Prostate gland (tissue), 2 donors: ENCODE results near the gene RIOK3. TPM values are rescaled to one million over a fixed set of nuclear protein-coding genes. Genes with fewer than 3 reads are reported as not detected.
A peak's percentile ranks its signal among the peaks of the same experiment; 100 is the strongest.

Experiments
- DNase-seq: peaks from one replicate; pipeline ENCODE4 v3.0.0-alpha.2; 2019; ENCODE audit warnings: low spot score
- H3K27ac ChIP-seq, 2 donors: fragments of 200-600 bp; sonication (generic); 2 replicates each; pipeline ENCODE4 v1.5.1; 2017 to 2019
- H3K27me3 ChIP-seq: fragments of 200-600 bp; sonication (generic); replicated peaks from 2 replicates; pipeline ENCODE4 v1.5.1; 2019; ENCODE audit not compliant: insufficient read depth
- H3K36me3 ChIP-seq, 2 donors: fragments of 200-600 bp; sonication (generic); 1 replicate in 1 of 2; 2 replicates in 1 of 2; pipeline versions ENCODE4 v1.5.1 to v1.8.1; 2017 to 2019
- H3K4me1 ChIP-seq: fragments of 200-600 bp; sonication (generic); replicated peaks from 2 replicates; pipeline ENCODE4 v1.5.1; 2019
- H3K4me3 ChIP-seq, 2 donors: fragments of 200-600 bp; sonication (generic); 2 replicates each; pipeline ENCODE4 v1.5.1; 2017 to 2019
- H3K9me3 ChIP-seq: fragments of 200-600 bp; sonication (generic); 2 replicates; pipeline ENCODE4 v1.5.1; 2017
- CTCF ChIP-seq, 4 experiments: fragments of 200-600 bp in 2 of 4; fragments of 450-650 bp in 2 of 4; sonication (generic) in 2 of 4; IDR thresholded peaks; 1 replicate in 3 of 4; 2 replicates in 1 of 4; pipeline ENCODE4 v1.5.1; 2016 to 2019; ENCODE audit warnings: antibody characterized with exemption in 4 of 4, mild to moderate bottlenecking in 2 of 4, moderate library complexity in 2 of 4
- POLR2A ChIP-seq: fragments of 450-650 bp; IDR thresholded peaks from one replicate; pipeline ENCODE4 v1.6.1; 2016; ENCODE audit warnings: antibody characterized with exemption, mild to moderate bottlenecking
- POLR2AphosphoS5 ChIP-seq: sonication (generic); formaldehyde crosslinking; IDR thresholded peaks from one replicate; pipeline ENCODE4 v1.6.1; 2017; ENCODE audit warnings: antibody characterized with exemption
- WGBS: methylation state at CpG from one replicate; pipeline ENCODE4 v1.1.5; 2018; 5-methylcytosine and 5-hydroxymethylcytosine counted together
- intact Hi-C: fragments of 100-400 bp; cut with DNase I; formaldehyde crosslinking; loops from one replicate; pipeline ENCODE4 v1.14.2; 2022
- total RNA-seq, 2 donors: library from RNA; depleted of rRNA; stranded (reverse); fragments of >200 nt; gene quantifications; one replicate each; pipeline ENCODE4 v1.1.0, GENCODE V29; 2016

Gene RIOK3
- total RNA-seq, 2 donors from 2014 or later, result 40.6 to 44.6 TPM

- TF ChIP-seq CTCF (IDR thresholded peaks at IDR 0.05) (no peak), POLR2A (no peak), POLR2AphosphoS5 (no peak)
Observed at GRCh38 chr18:23494992-23495391, 41.9 kb downstream of the RIOK3 start.

GRCh38 chr18:23495723-23496440, 42.8 kb downstream of the RIOK3 start:
- Histone ChIP-seq H3K4me3 (no peak overlapping the region), H3K4me1 (no peaks in the 10 kb centered on the region), H3K36me3 (no peaks in the 10 kb centered on the region), H3K9me3 (no peaks in the 10 kb centered on the region), H3K27me3 (no peaks in the 10 kb centered on the region), H3K27ac (peak overlapping the region; percentile 45 to 52)
- DNase-seq, result peak; percentile 69
- intact Hi-C loops, result no loop called here
- TF ChIP-seq POLR2A, result no peak
- peak; percentile 73 for TF ChIP-seq POLR2AphosphoS5
- WGBS, result 42% methylated on average over 12 of the region's 12 CpGs

More at GRCh38 chr18:23494992-23495391, 41.9 kb downstream of the RIOK3 start:
- intact Hi-C loops, result no loop called here
- 67% methylated on average over 1 of the region's 1 CpG for WGBS
- H3K27me3 ChIP-seq, result no peaks in the 10 kb centered on the region
- H3K4me3 ChIP-seq, result no peak overlapping the region
- no peaks in the 10 kb centered on the region for H3K36me3 ChIP-seq
- DNase-seq, result no peak
- H3K9me3 ChIP-seq, result no peaks in the 10 kb centered on the region
- no peak overlapping the region for H3K27ac ChIP-seq
- no peaks in the 10 kb centered on the region for H3K4me1 ChIP-seq

- WGBS, result 87% methylated on average over 2 of the region's 2 CpGs
- no peaks in the 10 kb centered on the region for H3K27me3 ChIP-seq
- H3K9me3 ChIP-seq, result no peaks in the 10 kb centered on the region
- TF ChIP-seq CTCF (IDR thresholded peaks at IDR 0.05), result no peak
- no peak for TF ChIP-seq POLR2A
- TF ChIP-seq POLR2AphosphoS5, result no peak
- intact Hi-C loops, result no loop called here
- H3K4me1 ChIP-seq, result no peaks in the 10 kb centered on the region
- no peak overlapping the region for H3K27ac ChIP-seq
- DNase-seq, result no peak
- no peak overlapping the region for H3K4me3 ChIP-seq
- no peaks in the 10 kb centered on the region for H3K36me3 ChIP-seq
Observed at GRCh38 chr18:23498117-23498516, 45.0 kb downstream of the RIOK3 start.

GRCh38 chr18:23498877-23499276, 45.8 kb downstream of the RIOK3 start:
- Histone ChIP-seq H3K27ac (no peak overlapping the region), H3K4me3 (no peak overlapping the region), H3K9me3 (no peaks in the 10 kb centered on the region), H3K36me3 (no peaks in the 10 kb centered on the region), H3K27me3 (no peaks in the 10 kb centered on the region), H3K4me1 (no peaks in the 10 kb centered on the region)
- intact Hi-C loops, result no loop called here
- TF ChIP-seq POLR2AphosphoS5, result no peak
- no peak for TF ChIP-seq POLR2A
- peak; percentile 27 to 65 (median 52) for TF ChIP-seq CTCF (IDR thresholded peaks at IDR 0.05)
- DNase-seq, result peak; percentile 49
- WGBS, result 37% methylated on average over 5 of the region's 5 CpGs

- WGBS, result 52% methylated on average over 11 of the region's 11 CpGs
- no peaks in the 10 kb centered on the region for H3K36me3 ChIP-seq
- H3K27me3 ChIP-seq, result no peaks in the 10 kb centered on the region
- H3K9me3 ChIP-seq, result no peaks in the 10 kb centered on the region
- H3K4me1 ChIP-seq, result no peaks in the 10 kb centered on the region
- no peak for TF ChIP-seq POLR2AphosphoS5
- no peak for TF ChIP-seq POLR2A
- no peak for TF ChIP-seq CTCF (IDR thresholded peaks at IDR 0.05)
- no peak overlapping the region for H3K4me3 ChIP-seq
- no peak for DNase-seq
- intact Hi-C loops, result no loop called here
- H3K27ac ChIP-seq, result no peak overlapping the region
Observed at GRCh38 chr18:23499291-23499781, 46.2 kb downstream of the RIOK3 start.
